CD4-positive, alpha-beta T cell (primary cell): ENCODE measurements around the gene TTC6. TPM values are rescaled to one million over a fixed set of nuclear protein-coding genes. Genes with fewer than 3 reads are reported as not detected.
A peak's percentile ranks its signal among the peaks of the same experiment; 100 is the strongest.

Experiments
- ATAC-seq: fragments of 200-7000 bp; cut with Tn5 transposase; one replicate; pipeline ENCODE4 v1.10.0; 2022; ENCODE audit warnings: mild to moderate bottlenecking; ENCODE audit not compliant: poor library complexity
- CTCF ChIA-PET: fragments of 350-600 bp; sonication (Branson Sonifier 250); formaldehyde crosslinking; loops from one replicate; lab custom pipeline; 2021; ENCODE audit warnings: antibody characterized with exemption, inconsistent platforms; lab: Charles Lee
- POLR2A ChIA-PET: fragments of 350-600 bp; sonication (Branson Sonifier 250); formaldehyde crosslinking; loops from one replicate; lab custom pipeline; 2021; ENCODE audit warnings: antibody characterized with exemption, inconsistent platforms; lab: Charles Lee
- DNase-seq, 14 experiments: peaks; one replicate each; pipeline ENCODE4 v3.0.0-alpha.2; 2013 to 2020; ENCODE audit warnings: mixed read lengths in 2 of 14
- H3K27ac ChIP-seq, 2 donors: one replicate each; pipeline versions ENCODE4 v1.5.1 to v1.7.0; 2013; ENCODE audit warnings: low read length in 2 of 2, low read depth in 1 of 2, mild to moderate bottlenecking in 1 of 2
- H3K27me3 ChIP-seq, 2 experiments: 1 replicate in 1 of 2; 2 replicates in 1 of 2; pipeline versions ENCODE4 v1.6.1 to v1.7.0; 2013; ENCODE audit warnings: low read length in 2 of 2, control low read depth in 1 of 2, mild to moderate bottlenecking in 1 of 2, moderate library complexity in 1 of 2; ENCODE audit not compliant: insufficient read depth in 2 of 2, control insufficient read depth in 1 of 2
- H3K36me3 ChIP-seq: one replicate; pipeline ENCODE4 v1.6.1; 2013; ENCODE audit warnings: low read length, control low read depth; ENCODE audit not compliant: insufficient read depth
- H3K4me1 ChIP-seq: one replicate; pipeline ENCODE4 v1.6.1; 2013; ENCODE audit warnings: low read length, control low read depth; ENCODE audit not compliant: insufficient read depth
- H3K4me3 ChIP-seq: one replicate; pipeline ENCODE4 v1.5.1; 2013; ENCODE audit warnings: mild to moderate bottlenecking, low read length, moderate library complexity
- H3K9me3 ChIP-seq, 2 experiments: 1 replicate in 1 of 2; 2 replicates in 1 of 2; pipeline versions ENCODE4 v1.6.1 to v1.7.0; 2013; ENCODE audit warnings: low read length in 2 of 2, mild to moderate bottlenecking in 2 of 2, control low read depth in 1 of 2, moderate library complexity in 1 of 2; ENCODE audit not compliant: control insufficient read depth in 1 of 2, insufficient read depth in 1 of 2
- H3K27ac Mint-ChIP-seq: one replicate; pipeline ENCODE4 v1.8.0; 2020; ENCODE audit warnings: mixed read lengths
- H3K27me3 Mint-ChIP-seq: one replicate; pipeline ENCODE4 v1.8.0; 2021; ENCODE audit warnings: mixed read lengths
- H3K36me3 Mint-ChIP-seq: one replicate; pipeline ENCODE4 v1.8.0; 2021; ENCODE audit warnings: low read depth, mixed read lengths
- H3K4me1 Mint-ChIP-seq: one replicate; pipeline ENCODE4 v1.8.0; 2021; ENCODE audit warnings: low read depth, mixed read lengths
- H3K4me3 Mint-ChIP-seq: one replicate; pipeline ENCODE4 v1.8.0; 2020; ENCODE audit warnings: mild to moderate bottlenecking, mixed read lengths
- H3K9me3 Mint-ChIP-seq: one replicate; pipeline ENCODE4 v1.8.0; 2020; ENCODE audit warnings: mixed read lengths
- CTCF ChIP-seq: fragments of 200-600 bp; IDR thresholded peaks from one replicate; pipeline ENCODE4 v1.8.0; 2022; ENCODE audit warnings: antibody characterized with exemption, mild to moderate bottlenecking
- intact Hi-C, 2 experiments: fragments of 100-400 bp; cut with DNase I in 1 of 2; cut with micrococcal nuclease in 1 of 2; formaldehyde crosslinking; loops; one replicate each; pipeline versions ENCODE4 v1.15.1 to v1.9.0; 2023 to 2025; cut with DNase I, micrococcal nuclease
- total RNA-seq, 174 experiments: library from RNA in 2 of 174; stranded (reverse) in 2 of 174; gene quantifications; one replicate each; pipeline ENCODE4 v1.2.3 and lab custom pipeline; 2021 to 2026

Gene TTC6
- total RNA-seq, 2 experiments from 2014 or later, result not detected

GRCh38 chr14:37593511-37594237 is 1.8 kb upstream of the TTC6 start:
- H3K36me3 ChIP-seq, result no peaks in the 10 kb centered on the region
- ChIA-PET CTCF (no interaction called here), POLR2A (no interaction called here)
- H3K9me3 ChIP-seq, result peaks cover 6 to 49% of the 10 kb centered on the region in 2 experiments
- no peak overlapping the region for H3K27ac ChIP-seq
- intact Hi-C loops, result no loop called here
- peaks cover 9% of the 10 kb centered on the region for H3K9me3 Mint-ChIP-seq
- H3K4me3 ChIP-seq, result no peak overlapping the region
- ATAC-seq (no peak), DNase-seq (no peak)
- H3K4me3 Mint-ChIP-seq, result no peak overlapping the region
- no peak for TF ChIP-seq CTCF
- peaks cover 74 to 88% of the 10 kb centered on the region in 2 experiments for H3K27me3 ChIP-seq
- peaks cover 84% of the 10 kb centered on the region for H3K27me3 Mint-ChIP-seq
- peaks cover 28% of the 10 kb centered on the region for H3K4me1 ChIP-seq
- peaks cover 21% of the 10 kb centered on the region for H3K4me1 Mint-ChIP-seq
- no peaks in the 10 kb centered on the region for H3K36me3 Mint-ChIP-seq
- H3K27ac Mint-ChIP-seq, result no peak overlapping the region

GRCh38 chr14:37594238-37594970 is 1.0 kb upstream of the TTC6 start:
- H3K36me3 Mint-ChIP-seq, result no peaks in the 10 kb centered on the region
- H3K4me1 Mint-ChIP-seq, result peaks cover 28% of the 10 kb centered on the region
- Histone ChIP-seq H3K4me3 (no peak overlapping the region), H3K36me3 (no peaks in the 10 kb centered on the region), H3K27me3 (peaks cover 75 to 88% of the 10 kb centered on the region in 2 experiments), H3K4me1 (peaks cover 35% of the 10 kb centered on the region), H3K27ac (no peak overlapping the region), H3K9me3 (peaks cover 6 to 56% of the 10 kb centered on the region in 2 experiments)
- ATAC-seq, result no peak
- peaks cover 6% of the 10 kb centered on the region for H3K9me3 Mint-ChIP-seq
- intact Hi-C loops, result no loop called here
- H3K4me3 Mint-ChIP-seq, result peak overlapping the region; percentile 39
- peaks cover 84% of the 10 kb centered on the region for H3K27me3 Mint-ChIP-seq
- POLR2A ChIA-PET, result no interaction called here
- peak in 3 of 14 experiments; percentile 9 to 42 (median 33) for DNase-seq
- CTCF ChIA-PET, result no interaction called here
- no peak overlapping the region for H3K27ac Mint-ChIP-seq
- no peak for TF ChIP-seq CTCF

GRCh38 chr14:37595809-37596621 is 586 bp downstream of the TTC6 start:
- intact Hi-C loops, result no loop called here
- peaks cover 28% of the 10 kb centered on the region for H3K4me1 Mint-ChIP-seq
- Histone ChIP-seq H3K27ac (no peak overlapping the region), H3K4me3 (peak overlapping the region; percentile 3), H3K4me1 (peaks cover 39% of the 10 kb centered on the region), H3K27me3 (peaks cover 85 to 91% of the 10 kb centered on the region in 2 experiments), H3K36me3 (no peaks in the 10 kb centered on the region), H3K9me3 (peaks cover 6 to 66% of the 10 kb centered on the region in 2 experiments)
- ATAC-seq (peak; percentile 68), DNase-seq (peak in 6 of 14 experiments; percentile 8 to 70 (median 24))
- H3K27me3 Mint-ChIP-seq, result peaks cover 84% of the 10 kb centered on the region
- peak overlapping the region; percentile 77 for H3K4me3 Mint-ChIP-seq
- no peak overlapping the region for H3K27ac Mint-ChIP-seq
- POLR2A ChIA-PET, result no interaction called here
- no peaks in the 10 kb centered on the region for H3K36me3 Mint-ChIP-seq
- CTCF ChIA-PET, result no interaction called here
- peaks cover 3% of the 10 kb centered on the region for H3K9me3 Mint-ChIP-seq
- no peak for TF ChIP-seq CTCF
